Mucosa of stomach (tissue), 1 donor: Measurements from ENCODE around the gene TRIM44.
"Not testable (repeated sequence)": the region's sequence is repeated elsewhere in the genome, so short reads cannot be mapped to it uniquely, and the experiment has no call there.

Experiments
- H3K27me3 ChIP-seq: one replicate; pipeline ENCODE4 v1.7.0; 2013; ENCODE audit warnings: mild to moderate bottlenecking, low read length; ENCODE audit not compliant: control insufficient read depth, insufficient read depth
- H3K36me3 ChIP-seq: one replicate; pipeline ENCODE4 v1.7.0; 2013; ENCODE audit warnings: low read length; ENCODE audit not compliant: control insufficient read depth, insufficient read depth
- H3K4me1 ChIP-seq: one replicate; pipeline ENCODE4 v1.7.0; 2013; ENCODE audit warnings: mild to moderate bottlenecking, low read length; ENCODE audit not compliant: control insufficient read depth, insufficient read depth
- H3K4me3 ChIP-seq: one replicate; pipeline ENCODE4 v1.7.0; 2013; ENCODE audit warnings: low read length
- H3K9ac ChIP-seq: one replicate; pipeline ENCODE4 v1.7.0; 2013; ENCODE audit warnings: mild to moderate bottlenecking, low read length, moderate library complexity
- H3K9me3 ChIP-seq: one replicate; pipeline ENCODE4 v1.7.0; 2013; ENCODE audit warnings: mild to moderate bottlenecking, low read length, moderate library complexity; ENCODE audit not compliant: control insufficient read depth
- donor health status: Pancreatic carcinoma.

TRIM44 gene

GRCh38 chr11:35641171-35641897 lies 21.2 kb upstream of the TRIM44 start:
- Histone ChIP-seq H3K9me3 (no peaks in the 10 kb centered on the region), H3K27me3 (peaks cover 3% of the 10 kb centered on the region), H3K9ac (no peak overlapping the region), H3K36me3 (no peaks in the 10 kb centered on the region), H3K4me1 (no peaks in the 10 kb centered on the region), H3K4me3 (no peak overlapping the region)

GRCh38 chr11:35641964-35642363 lies 20.6 kb upstream of the TRIM44 start:
- peaks cover 3% of the 10 kb centered on the region for H3K27me3 ChIP-seq
- H3K9ac ChIP-seq = no peak overlapping the region
- H3K36me3 ChIP-seq = no peaks in the 10 kb centered on the region
- H3K4me3 ChIP-seq = no peak overlapping the region
- H3K4me1 ChIP-seq = no peaks in the 10 kb centered on the region
- H3K9me3 ChIP-seq = no peaks in the 10 kb centered on the region

- Histone ChIP-seq H3K4me3 (no peak overlapping the region), H3K36me3 (no peaks in the 10 kb centered on the region), H3K9me3 (no peaks in the 10 kb centered on the region), H3K27me3 (no peaks in the 10 kb centered on the region), H3K9ac (no peak overlapping the region), H3K4me1 (no peaks in the 10 kb centered on the region)
Observed at GRCh38 chr11:35647421-35648093, 15.0 kb upstream of the TRIM44 start.

- H3K27me3 ChIP-seq = no peaks in the 10 kb centered on the region
- no peaks in the 10 kb centered on the region for H3K36me3 ChIP-seq
- H3K4me1 ChIP-seq = no peaks in the 10 kb centered on the region
- H3K4me3 ChIP-seq = no peak overlapping the region
- no peaks in the 10 kb centered on the region for H3K9me3 ChIP-seq
- no peak overlapping the region for H3K9ac ChIP-seq
Observed at GRCh38 chr11:35650006-35650405, 12.6 kb upstream of the TRIM44 start.

GRCh38 chr11:35650467-35650866 lies 12.1 kb upstream of the TRIM44 start:
- Histone ChIP-seq H3K36me3 (no peaks in the 10 kb centered on the region), H3K9me3 (no peaks in the 10 kb centered on the region), H3K9ac (no peak overlapping the region), H3K4me1 (no peaks in the 10 kb centered on the region), H3K4me3 (no peak overlapping the region), H3K27me3 (no peaks in the 10 kb centered on the region)

- no peak overlapping the region for H3K9ac ChIP-seq
- no peak overlapping the region for H3K4me3 ChIP-seq
- no peaks in the 10 kb centered on the region for H3K36me3 ChIP-seq
- no peaks in the 10 kb centered on the region for H3K9me3 ChIP-seq
- no peaks in the 10 kb centered on the region for H3K4me1 ChIP-seq
- peaks cover 7% of the 10 kb centered on the region for H3K27me3 ChIP-seq
Observed at GRCh38 chr11:35651263-35651662, 11.3 kb upstream of the TRIM44 start.

GRCh38 chr11:35652786-35653185 lies 9.8 kb upstream of the TRIM44 start:
- H3K4me3 ChIP-seq, H3K36me3 ChIP-seq, H3K9me3 ChIP-seq, H3K4me1 ChIP-seq, H3K27me3 ChIP-seq, H3K9ac ChIP-seq: not testable (repeated sequence)

GRCh38 chr11:35654711-35655110 lies 7.9 kb upstream of the TRIM44 start:
- Histone ChIP-seq H3K36me3 (no peaks in the 10 kb centered on the region), H3K4me3 (no peak overlapping the region), H3K9me3 (no peaks in the 10 kb centered on the region), H3K4me1 (no peaks in the 10 kb centered on the region), H3K27me3 (peaks cover 9% of the 10 kb centered on the region), H3K9ac (no peak overlapping the region)

GRCh38 chr11:35655254-35655653 lies 7.3 kb upstream of the TRIM44 start:
- peaks cover 9% of the 10 kb centered on the region for H3K27me3 ChIP-seq
- no peaks in the 10 kb centered on the region for H3K4me1 ChIP-seq
- H3K9me3 ChIP-seq = no peaks in the 10 kb centered on the region
- no peak overlapping the region for H3K9ac ChIP-seq
- H3K36me3 ChIP-seq = no peaks in the 10 kb centered on the region
- no peak overlapping the region for H3K4me3 ChIP-seq

- H3K9me3 ChIP-seq = no peaks in the 10 kb centered on the region
Observed at GRCh38 chr11:35655856-35656255, 6.7 kb upstream of the TRIM44 start.

GRCh38 chr11:35658020-35658948 lies 4.3 kb upstream of the TRIM44 start:
- H3K4me1 ChIP-seq = peaks cover 4% of the 10 kb centered on the region
- H3K4me3 ChIP-seq = no peak overlapping the region
- no peaks in the 10 kb centered on the region for H3K9me3 ChIP-seq
- H3K27me3 ChIP-seq = peaks cover 9% of the 10 kb centered on the region
- no peaks in the 10 kb centered on the region for H3K36me3 ChIP-seq
- no peak overlapping the region for H3K9ac ChIP-seq

More at GRCh38 chr11:35655856-35656255, 6.7 kb upstream of the TRIM44 start:
- H3K27me3 ChIP-seq = peaks cover 9% of the 10 kb centered on the region
- H3K4me1 ChIP-seq = no peaks in the 10 kb centered on the region
- H3K9ac ChIP-seq = no peak overlapping the region
- H3K4me3 ChIP-seq = no peak overlapping the region
- H3K36me3 ChIP-seq = no peaks in the 10 kb centered on the region

GRCh38 chr11:35661534-35661933 lies 1.0 kb upstream of the TRIM44 start:
- H3K4me3 ChIP-seq = peak overlapping the region; percentile 93
- no peaks in the 10 kb centered on the region for H3K27me3 ChIP-seq
- no peaks in the 10 kb centered on the region for H3K36me3 ChIP-seq
- no peaks in the 10 kb centered on the region for H3K9me3 ChIP-seq
- H3K4me1 ChIP-seq = peaks cover 14% of the 10 kb centered on the region
- peak overlapping the region; percentile 73 for H3K9ac ChIP-seq
